Activated T-cell treated with anti-CD3 and anti-CD28 coated beads, Interleukin-2, amount 50 U/mL, for 4 hours (primary cell): ENCODE data around the gene RUFY4. TPM values are rescaled to one million over a fixed set of nuclear protein-coding genes. Genes with fewer than 3 reads are reported as not detected.
"Not testable (repeated sequence)": the region's sequence is repeated elsewhere in the genome, so short reads cannot be mapped to it uniquely, and the experiment has no call there.

Experiments used
- ATAC-seq, 2 donors: fragments of 200-7000 bp; cut with Tn5 transposase; one replicate each; pipeline ENCODE4 v1.10.0; 2021
- DNase-seq: peaks from one replicate; pipeline ENCODE4 v3.0.0-alpha.2; 2020
- H3K27me3 Mint-ChIP-seq: one replicate; pipeline ENCODE4 v1.8.0; 2021; ENCODE audit warnings: low read depth, mixed read lengths
- H3K36me3 Mint-ChIP-seq: one replicate; pipeline ENCODE4 v1.8.0; 2022; ENCODE audit warnings: mixed read lengths; ENCODE audit not compliant: insufficient read depth
- H3K4me1 Mint-ChIP-seq: one replicate; pipeline ENCODE4 v1.8.0; 2021; ENCODE audit warnings: low read depth, mixed read lengths
- H3K4me3 Mint-ChIP-seq: one replicate; pipeline ENCODE4 v1.8.0; 2021; ENCODE audit warnings: mild to moderate bottlenecking, moderate library complexity, mixed read lengths
- H3K9me3 Mint-ChIP-seq: one replicate; pipeline ENCODE4 v1.8.0; 2021; ENCODE audit warnings: mixed read lengths
- total RNA-seq, 3 donors: library from RNA; stranded (reverse); gene quantifications; one replicate each; pipeline ENCODE4 v1.2.1, GENCODE V29; 2021

RUFY4 gene, protein sequence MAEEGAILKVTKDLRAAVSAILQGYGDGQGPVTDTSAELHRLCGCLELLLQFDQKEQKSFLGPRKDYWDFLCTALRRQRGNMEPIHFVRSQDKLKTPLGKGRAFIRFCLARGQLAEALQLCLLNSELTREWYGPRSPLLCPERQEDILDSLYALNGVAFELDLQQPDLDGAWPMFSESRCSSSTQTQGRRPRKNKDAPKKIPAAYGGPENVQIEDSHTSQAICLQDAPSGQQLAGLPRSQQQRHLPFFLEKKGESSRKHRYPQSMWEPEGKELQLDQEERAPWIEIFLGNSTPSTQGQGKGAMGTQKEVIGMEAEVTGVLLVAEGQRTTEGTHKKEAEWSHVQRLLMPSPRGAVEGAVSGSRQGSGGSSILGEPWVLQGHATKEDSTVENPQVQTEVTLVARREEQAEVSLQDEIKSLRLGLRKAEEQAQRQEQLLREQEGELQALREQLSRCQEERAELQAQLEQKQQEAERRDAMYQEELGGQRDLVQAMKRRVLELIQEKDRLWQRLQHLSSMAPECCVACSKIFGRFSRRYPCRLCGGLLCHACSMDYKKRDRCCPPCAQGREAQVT
- under 1 TPM in 2 of 3 donors, not detected in 1; 0.16 to 0.38 TPM for total RNA-seq

DNA sequence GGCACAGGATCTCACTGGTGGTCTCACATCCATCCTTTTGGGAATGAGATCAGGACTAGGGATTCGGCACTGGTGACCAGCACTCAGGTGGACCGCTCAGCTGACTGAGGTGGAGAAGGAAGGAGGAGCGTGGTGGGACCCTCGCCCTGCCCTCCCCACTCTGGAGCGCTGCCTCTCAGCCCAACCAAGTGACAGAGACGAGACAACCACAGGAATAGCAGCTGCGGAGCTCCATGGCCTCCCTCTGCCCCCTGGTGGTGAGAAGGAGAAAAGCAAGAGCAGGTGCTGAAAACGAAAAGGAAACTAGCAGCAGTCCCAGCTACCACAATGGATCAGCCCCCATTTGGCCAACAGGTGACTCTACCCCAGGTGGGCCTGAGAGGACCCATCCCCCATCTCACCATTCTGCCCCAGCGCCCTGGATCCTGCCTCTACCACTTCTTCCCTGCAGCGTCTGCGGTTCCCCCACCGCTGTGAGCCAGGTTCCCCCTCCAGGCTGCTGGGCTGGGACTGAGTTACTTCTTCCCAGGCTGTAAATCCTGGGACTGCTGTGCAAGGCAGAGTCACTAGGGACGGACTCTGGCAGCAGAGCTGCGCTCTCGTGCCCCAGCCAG, at the start of gene RUFY4:
RUFY4 (plus strand) TSS at position 533 of the 614 bp plus-strand sequence. CDS start 1,353 bp downstream, outside the sequence.
- not testable (repeated sequence) for H3K4me1 Mint-ChIP-seq, H3K9me3 Mint-ChIP-seq, H3K36me3 Mint-ChIP-seq
- Mint-ChIP-seq H3K27me3 (peaks cover 16% of the 10 kb centered on the region), H3K4me3 (peak within 1 kb of the TSS; percentile 60)
- ATAC-seq (peak; percentile 81 to 85), DNase-seq (peak; percentile 50)

DNA sequence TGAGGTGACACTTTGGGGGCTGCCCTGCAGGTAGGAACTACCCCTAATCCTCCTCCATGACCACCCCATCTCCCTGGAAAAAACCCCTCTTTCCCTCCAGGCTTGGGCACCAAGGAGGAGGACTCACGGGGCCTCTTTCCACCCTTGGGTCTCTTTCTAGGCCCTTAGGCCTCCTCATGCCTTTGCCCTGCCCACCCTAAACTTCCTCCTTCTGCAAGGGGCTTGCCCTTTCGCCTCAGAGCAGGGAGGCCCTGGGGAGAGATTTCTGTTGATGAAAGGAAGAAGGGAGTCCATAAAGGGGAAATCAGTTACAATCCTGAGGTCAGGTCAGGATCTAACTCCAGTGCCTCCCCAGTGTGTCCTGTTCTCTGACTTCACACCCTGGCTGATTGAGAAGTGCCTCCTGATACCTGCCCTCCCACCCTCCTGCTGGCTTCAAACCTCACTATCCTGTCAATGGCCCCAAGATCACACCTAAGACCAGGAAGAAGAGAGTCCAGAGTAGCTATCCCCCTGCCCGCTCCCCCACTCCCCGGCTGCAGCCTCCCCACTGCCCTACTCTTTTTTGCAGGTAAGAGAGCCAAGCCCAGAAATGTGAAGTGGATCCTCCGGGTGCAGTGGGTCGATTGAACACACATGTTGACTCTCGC, 49.5 kb upstream of the RUFY4 start:
- H3K4me3 Mint-ChIP-seq: no peak overlapping the region
- no peak for DNase-seq

DNA sequence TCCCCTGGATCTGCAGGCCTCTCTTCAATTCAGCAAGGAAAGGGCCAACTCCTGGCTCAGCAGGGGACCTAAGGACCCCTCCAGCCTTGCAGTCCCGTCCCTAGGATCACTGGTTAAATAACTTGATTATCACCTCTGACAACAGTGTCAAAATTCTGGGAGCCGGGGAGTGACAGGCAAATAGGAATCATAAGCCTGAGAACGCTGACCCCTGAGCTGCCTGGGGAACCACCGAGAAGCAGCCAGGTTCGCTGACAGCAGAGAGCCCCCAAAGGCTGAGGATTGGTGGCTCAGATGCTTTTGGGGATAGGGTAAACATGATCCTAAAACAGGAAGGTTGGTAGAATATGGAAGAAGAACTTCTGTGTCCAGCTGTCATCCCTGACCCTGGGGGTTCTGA, 48.8 kb upstream of the RUFY4 start:
- Mint-ChIP-seq H3K4me1 (no peaks in the 10 kb centered on the region), H3K9me3 (no peaks in the 10 kb centered on the region), H3K27me3 (peaks cover 2% of the 10 kb centered on the region), H3K36me3 (no peaks in the 10 kb centered on the region), H3K4me3 (no peak overlapping the region)
- ATAC-seq: no peak
- DNase-seq: no peak

More for the DNA sequence above, 49.5 kb upstream of the RUFY4 start:
- Mint-ChIP-seq H3K36me3 (no peaks in the 10 kb centered on the region), H3K27me3 (peaks cover 2% of the 10 kb centered on the region), H3K9me3 (no peaks in the 10 kb centered on the region), H3K4me1 (no peaks in the 10 kb centered on the region)
- ATAC-seq: no peak

DNA sequence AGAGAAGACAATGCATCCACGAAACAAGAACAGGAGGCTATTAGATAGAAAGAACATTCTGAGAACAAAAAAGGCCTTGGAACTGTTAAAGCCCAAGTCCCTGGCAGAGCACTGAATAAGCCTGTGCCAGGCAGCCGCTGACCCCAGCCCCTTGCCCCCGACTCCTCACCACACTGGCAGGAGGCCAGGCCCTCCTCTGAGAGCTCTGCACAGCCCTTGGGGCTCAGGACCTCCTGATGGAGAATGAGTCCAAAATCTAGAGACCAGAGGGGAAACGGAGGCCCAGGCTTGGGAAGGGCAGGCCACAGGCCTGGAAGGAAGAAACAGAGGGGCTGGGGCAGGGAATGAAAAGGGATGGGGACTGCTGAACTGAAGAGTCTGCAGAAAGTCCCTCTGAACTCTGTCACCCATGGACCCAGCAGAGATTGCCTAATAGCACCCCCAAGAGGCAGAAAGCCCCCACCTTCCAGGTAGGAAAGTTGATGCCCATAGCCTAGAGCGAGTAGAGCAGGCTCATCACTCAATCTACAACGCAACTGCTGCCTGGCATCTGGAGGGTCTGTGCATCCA, 48.0 kb upstream of the RUFY4 start:
- H3K4me1 Mint-ChIP-seq: no peaks in the 10 kb centered on the region

DNA sequence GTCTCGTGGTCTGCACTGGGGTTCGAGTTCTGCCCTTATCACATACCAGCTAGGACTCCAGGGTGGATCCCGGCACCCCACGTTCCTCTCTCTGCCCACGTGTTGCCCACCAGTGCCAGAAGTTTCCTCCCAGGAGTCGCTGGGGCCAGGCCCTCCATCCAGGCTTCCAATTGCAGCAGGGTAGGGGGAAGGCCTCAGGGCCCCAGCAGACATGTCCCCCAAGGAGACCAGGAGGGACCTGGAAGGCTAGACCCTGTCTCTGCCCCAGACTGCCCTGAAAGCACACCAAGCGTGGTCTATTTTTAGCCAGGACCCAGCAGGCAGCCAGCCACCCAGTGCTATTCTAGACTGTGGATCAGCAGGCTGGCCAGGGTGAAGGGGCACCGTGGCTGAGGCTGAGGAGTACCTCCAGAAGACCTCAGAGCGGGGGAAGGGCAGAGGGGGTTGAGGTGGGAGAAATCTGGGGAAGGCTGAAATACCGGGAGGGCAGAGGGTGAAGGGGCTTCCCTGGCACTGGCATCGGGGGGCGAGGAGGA, 47.4 kb upstream of the RUFY4 start:
- DNase-seq (no peak), ATAC-seq (no peak)
- Mint-ChIP-seq H3K9me3 (no peaks in the 10 kb centered on the region), H3K27me3 (peaks cover 2% of the 10 kb centered on the region), H3K4me3 (no peak overlapping the region), H3K36me3 (no peaks in the 10 kb centered on the region), H3K4me1 (no peaks in the 10 kb centered on the region)

More for the DNA sequence above, 48.0 kb upstream of the RUFY4 start:
- Mint-ChIP-seq H3K36me3 (no peaks in the 10 kb centered on the region), H3K9me3 (no peaks in the 10 kb centered on the region), H3K4me3 (no peak overlapping the region), H3K27me3 (peaks cover 2% of the 10 kb centered on the region)
- no peak for DNase-seq
- ATAC-seq: no peak

DNA sequence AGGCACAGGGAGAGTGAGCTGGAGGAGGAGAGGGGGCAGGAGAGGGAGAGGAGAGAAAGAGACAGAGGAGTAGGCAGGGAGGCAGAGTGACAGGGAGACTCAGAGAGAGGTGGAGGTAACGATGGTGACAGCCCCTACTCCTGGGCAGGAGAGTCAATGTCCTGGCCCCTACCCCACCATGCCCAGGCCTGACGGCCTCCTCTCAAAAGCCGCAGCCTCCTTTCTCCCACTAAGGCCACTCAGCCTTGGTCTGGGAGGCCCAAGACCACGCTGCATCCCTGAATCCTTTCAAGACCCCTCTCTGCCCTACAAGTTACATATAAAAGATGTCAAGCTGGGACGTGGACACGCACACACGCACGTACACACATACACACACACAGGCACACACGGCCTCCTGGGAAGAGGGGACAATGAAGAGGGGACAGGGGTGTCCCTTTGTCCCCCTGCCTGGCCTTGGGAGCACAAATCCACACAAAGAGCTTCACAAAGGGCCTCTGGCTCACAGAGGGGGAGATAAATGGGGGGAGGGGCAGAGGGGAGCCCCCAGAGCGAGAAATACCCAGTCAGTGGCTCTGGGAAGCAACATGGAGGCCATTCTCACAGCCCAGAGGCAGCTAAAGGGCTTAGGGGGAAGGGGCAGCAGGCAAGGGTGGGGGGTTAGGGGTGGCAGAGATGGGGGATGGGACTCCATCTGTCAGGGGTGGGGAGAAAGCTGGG, 46.8 kb upstream of the RUFY4 start:
- DNase-seq (peak; percentile 0), ATAC-seq (no peak)
- Mint-ChIP-seq H3K9me3 (no peaks in the 10 kb centered on the region), H3K36me3 (no peaks in the 10 kb centered on the region), H3K4me1 (no peaks in the 10 kb centered on the region), H3K27me3 (peaks cover 2% of the 10 kb centered on the region), H3K4me3 (no peak overlapping the region)

DNA sequence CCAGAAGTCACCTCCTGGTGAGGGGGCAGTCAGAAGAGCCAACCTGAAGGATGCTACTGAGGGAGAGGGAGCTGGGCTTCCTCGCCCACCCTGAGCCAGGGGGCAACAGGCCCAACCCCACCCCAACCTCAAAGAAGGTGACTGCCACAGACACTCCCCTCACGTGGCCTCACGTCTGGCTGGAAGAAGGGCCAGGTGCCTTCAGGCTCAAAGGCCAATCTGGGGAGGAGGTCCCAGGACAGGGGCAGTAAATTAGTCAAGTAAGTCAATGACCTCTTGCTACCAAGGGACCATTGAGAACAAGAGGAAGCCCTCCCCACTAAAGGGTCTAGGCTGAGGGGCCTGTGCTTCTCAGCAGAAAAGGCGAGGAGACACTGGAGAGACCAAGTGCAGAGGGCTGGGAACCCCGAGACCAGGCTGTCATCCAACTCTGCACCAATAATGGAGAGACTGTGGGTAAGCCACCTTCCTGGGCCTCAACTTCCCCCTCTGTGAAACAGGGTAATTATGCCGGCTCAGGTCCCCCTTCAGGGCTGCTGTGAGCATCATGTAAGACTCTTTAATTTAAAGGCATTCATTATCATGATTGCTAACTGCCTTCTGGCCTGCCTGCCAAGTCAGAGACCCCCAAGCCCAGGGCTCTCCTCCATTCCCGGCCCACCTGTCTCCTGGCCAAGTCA, 46.1 kb upstream of the RUFY4 start:
- Mint-ChIP-seq H3K36me3 (no peaks in the 10 kb centered on the region), H3K27me3 (peaks cover 2% of the 10 kb centered on the region), H3K9me3 (no peaks in the 10 kb centered on the region), H3K4me3 (no peak overlapping the region), H3K4me1 (no peaks in the 10 kb centered on the region)
- DNase-seq (peak; percentile 3), ATAC-seq (no peak)

DNA sequence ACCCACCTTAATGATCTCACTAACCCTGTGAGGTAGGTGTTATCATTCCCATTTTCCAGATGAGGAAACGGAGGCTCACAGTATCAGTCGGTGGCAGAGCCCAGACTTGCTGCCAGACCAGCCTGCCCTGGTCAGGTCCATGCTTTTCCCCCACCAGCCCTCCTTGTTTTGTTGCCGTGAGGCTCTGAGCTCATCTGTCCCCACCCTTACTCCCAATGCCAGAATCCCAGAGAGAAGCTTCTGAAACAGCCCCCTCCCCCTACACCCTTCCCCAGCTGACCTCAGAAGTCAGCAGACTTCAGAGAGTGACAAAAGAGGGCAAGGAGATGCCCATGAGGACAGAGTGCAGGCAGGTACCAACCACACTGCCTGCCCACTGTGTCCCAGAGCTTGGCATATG, 45.4 kb upstream of the RUFY4 start:
- no peak for ATAC-seq
- Mint-ChIP-seq H3K4me1 (no peaks in the 10 kb centered on the region), H3K27me3 (peaks cover 2% of the 10 kb centered on the region), H3K36me3 (no peaks in the 10 kb centered on the region), H3K4me3 (no peak overlapping the region), H3K9me3 (no peaks in the 10 kb centered on the region)
- DNase-seq: no peak

DNA sequence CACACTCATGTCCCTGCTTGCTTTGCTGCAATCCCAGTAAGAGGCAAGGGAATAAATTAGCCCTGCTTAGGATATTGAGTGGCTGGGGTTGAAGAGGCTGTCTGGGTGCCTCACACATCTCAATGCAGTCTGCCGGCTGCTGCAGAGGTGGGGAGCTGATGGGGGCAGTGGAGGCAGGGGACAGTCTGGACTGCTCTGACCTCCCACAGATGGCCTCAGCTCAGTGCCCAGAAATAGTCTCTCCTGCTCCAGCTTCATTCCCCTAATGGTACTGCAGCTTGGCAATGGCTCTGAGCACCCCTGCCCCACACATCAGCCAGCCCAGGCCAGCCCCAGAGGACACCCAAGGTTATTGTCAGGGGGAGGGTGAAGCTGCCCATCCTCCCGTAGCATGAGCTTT, 44.7 kb upstream of the RUFY4 start:
- no peak for ATAC-seq

DNA sequence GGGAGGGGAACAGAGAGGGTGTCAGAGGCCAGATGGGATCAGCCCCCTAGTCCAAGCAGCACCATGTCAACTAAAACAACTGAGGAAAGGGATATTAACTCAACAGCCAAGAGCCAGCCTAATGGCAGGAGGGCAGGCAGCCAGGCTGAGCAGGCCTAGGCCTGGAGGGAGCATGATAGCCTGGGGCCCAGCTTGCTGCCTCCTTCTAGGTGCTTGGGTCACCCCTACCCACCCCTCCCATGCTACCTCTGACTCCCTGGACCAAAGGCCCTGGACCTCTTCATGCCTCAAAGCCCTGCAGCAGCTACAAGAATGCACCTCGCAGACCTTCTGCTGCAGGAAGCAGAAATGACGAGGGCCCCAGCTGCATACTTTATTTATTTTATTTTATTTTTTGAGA, 44.2 kb upstream of the RUFY4 start:
- no peak for ATAC-seq
- Mint-ChIP-seq H3K9me3 (no peaks in the 10 kb centered on the region), H3K27me3 (peaks cover 2% of the 10 kb centered on the region), H3K4me1 (no peaks in the 10 kb centered on the region), H3K36me3 (no peaks in the 10 kb centered on the region), H3K4me3 (no peak overlapping the region)
- no peak for DNase-seq

More for the DNA sequence above, 44.7 kb upstream of the RUFY4 start:
- Mint-ChIP-seq H3K36me3 (no peaks in the 10 kb centered on the region), H3K4me1 (no peaks in the 10 kb centered on the region), H3K9me3 (no peaks in the 10 kb centered on the region), H3K4me3 (no peak overlapping the region), H3K27me3 (peaks cover 2% of the 10 kb centered on the region)
- DNase-seq: no peak

DNA sequence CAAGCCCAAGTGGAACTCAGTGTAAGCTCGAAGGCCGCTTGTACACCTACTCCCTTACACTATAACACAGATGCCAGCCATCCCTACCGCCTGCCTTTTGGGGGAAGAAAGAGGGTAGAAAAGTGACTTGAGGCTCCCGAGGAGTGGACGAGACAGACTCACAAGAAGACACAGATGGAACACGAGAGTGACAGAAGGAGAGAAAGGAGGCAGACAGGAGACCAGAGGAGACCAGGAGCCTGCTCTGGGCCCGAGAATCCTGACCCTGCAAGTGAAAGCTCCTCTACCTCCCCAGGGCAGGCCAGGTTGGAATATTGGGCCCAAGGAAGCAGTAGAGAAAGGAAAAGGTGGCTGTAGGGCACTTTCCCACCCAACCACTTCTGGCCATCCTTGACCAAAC, 42.8 kb upstream of the RUFY4 start:
- Mint-ChIP-seq H3K36me3 (no peaks in the 10 kb centered on the region), H3K9me3 (no peaks in the 10 kb centered on the region), H3K4me1 (no peaks in the 10 kb centered on the region), H3K4me3 (no peak overlapping the region), H3K27me3 (peaks cover 2% of the 10 kb centered on the region)
- ATAC-seq (no peak), DNase-seq (no peak)

DNA sequence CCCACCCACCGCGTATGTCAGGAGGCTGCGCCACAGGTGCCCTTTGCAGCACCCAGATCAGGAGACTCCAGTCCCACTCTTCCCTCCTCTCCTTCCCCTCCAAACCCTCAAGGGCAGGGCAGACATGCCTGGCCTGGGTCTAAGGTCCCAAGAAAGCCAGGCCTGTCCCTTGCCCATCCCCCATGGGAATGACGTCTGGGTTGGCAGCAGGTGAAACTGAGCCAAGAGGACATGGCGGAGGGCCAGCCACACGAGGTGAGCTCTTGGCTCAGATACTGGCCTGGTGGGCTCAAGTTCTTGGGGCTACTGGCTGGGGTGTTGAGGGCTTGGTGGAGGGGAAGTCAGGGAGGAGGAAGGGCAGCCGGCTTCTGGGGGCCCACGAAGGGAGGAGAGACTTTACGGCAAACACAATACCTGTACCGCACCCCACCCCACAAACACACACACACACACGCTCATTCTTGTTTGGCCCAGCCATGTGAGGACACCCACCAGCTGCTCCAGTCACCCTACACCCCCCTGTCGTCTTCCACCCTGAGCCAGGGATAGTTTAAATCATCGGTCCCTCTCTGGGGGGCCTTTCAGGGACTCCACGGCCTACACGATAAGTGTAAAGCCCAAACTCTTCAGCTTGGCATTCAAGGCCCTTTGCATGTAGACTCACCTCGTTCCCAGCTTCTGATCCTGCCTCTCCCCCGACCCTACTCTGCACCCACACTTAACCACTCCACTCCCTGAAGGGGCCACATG, 42.2 kb upstream of the RUFY4 start:
- ATAC-seq: no peak
- H3K27me3 Mint-ChIP-seq: peaks cover 1% of the 10 kb centered on the region
- H3K9me3 Mint-ChIP-seq: no peaks in the 10 kb centered on the region
- H3K36me3 Mint-ChIP-seq: no peaks in the 10 kb centered on the region
- no peaks in the 10 kb centered on the region for H3K4me1 Mint-ChIP-seq
- H3K4me3 Mint-ChIP-seq: no peak overlapping the region
- DNase-seq: no peak
